AG09309 (cell line): ENCODE data around the gene S100PBP.

ENCODE experiments used
- DNase-seq: peaks from one replicate; pipeline ENCODE4 v3.0.0-alpha.2; 2010; ENCODE audit warnings: low read depth
- H3K4me3 ChIP-seq: 2 replicates; pipeline ENCODE4 v1.5.1; 2011; ENCODE audit warnings: mild to moderate bottlenecking, low read depth, low read length, moderate library complexity; ENCODE audit not compliant: control insufficient read depth
- TF ChIP-seq, protein P1 (sequence below): IDR thresholded peaks from 2 replicates; pipeline ENCODE4 v1.5.1; 2011; ENCODE audit warnings: mild to moderate bottlenecking, low read depth, low read length, inconsistent platforms; ENCODE audit not compliant: insufficient read depth, control insufficient read depth; ENCODE audit errors: missing control alignments

The S100PBP gene

DNA sequence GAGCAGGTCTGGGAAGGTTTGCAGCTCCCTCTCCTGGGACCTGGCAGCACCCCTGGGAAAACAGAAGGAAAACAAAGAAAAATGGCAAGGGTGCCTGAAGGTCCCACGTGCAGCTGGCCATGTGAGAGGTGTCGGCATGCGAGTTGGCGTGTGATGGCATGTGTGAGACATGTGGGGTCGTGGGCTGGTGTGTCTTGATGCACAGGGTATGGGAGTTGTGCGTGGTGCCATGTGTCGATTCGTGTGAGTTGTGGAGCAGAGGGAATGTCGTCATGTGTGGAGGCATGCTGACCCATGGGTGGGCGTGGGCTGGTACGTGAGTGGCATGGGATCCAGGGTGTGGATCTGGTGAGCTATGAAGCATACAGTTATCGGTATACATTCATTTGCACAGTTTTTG is 70.2 kb downstream of the S100PBP start:
- TF ChIP-seq, protein P1, sequence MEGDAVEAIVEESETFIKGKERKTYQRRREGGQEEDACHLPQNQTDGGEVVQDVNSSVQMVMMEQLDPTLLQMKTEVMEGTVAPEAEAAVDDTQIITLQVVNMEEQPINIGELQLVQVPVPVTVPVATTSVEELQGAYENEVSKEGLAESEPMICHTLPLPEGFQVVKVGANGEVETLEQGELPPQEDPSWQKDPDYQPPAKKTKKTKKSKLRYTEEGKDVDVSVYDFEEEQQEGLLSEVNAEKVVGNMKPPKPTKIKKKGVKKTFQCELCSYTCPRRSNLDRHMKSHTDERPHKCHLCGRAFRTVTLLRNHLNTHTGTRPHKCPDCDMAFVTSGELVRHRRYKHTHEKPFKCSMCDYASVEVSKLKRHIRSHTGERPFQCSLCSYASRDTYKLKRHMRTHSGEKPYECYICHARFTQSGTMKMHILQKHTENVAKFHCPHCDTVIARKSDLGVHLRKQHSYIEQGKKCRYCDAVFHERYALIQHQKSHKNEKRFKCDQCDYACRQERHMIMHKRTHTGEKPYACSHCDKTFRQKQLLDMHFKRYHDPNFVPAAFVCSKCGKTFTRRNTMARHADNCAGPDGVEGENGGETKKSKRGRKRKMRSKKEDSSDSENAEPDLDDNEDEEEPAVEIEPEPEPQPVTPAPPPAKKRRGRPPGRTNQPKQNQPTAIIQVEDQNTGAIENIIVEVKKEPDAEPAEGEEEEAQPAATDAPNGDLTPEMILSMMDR = no peak
- H3K4me3 ChIP-seq = no peak overlapping the region
- no peak for DNase-seq

DNA sequence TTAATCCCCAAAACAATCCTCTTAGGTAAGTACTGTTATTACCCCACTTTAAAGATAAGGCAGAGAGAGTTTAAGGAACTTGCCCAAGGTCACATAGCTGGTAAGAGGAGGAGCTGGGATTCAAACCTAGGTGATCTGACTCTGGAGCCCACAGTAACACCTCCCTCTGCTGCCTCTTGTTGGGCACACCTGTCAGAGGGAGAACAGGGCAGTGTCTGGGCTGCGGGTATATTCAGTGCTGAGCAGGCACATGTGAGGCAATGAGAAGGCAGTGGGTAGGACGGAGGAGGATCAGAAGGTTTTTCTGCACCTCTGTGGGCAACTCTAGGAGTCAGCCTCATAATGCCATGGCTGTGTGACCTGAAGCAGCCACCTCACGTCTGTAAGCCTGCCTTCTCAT is 70.7 kb downstream of the S100PBP start:
- DNase-seq = no peak
- TF ChIP-seq, protein P1 = no peak
- H3K4me3 ChIP-seq = no peak overlapping the region

DNA sequence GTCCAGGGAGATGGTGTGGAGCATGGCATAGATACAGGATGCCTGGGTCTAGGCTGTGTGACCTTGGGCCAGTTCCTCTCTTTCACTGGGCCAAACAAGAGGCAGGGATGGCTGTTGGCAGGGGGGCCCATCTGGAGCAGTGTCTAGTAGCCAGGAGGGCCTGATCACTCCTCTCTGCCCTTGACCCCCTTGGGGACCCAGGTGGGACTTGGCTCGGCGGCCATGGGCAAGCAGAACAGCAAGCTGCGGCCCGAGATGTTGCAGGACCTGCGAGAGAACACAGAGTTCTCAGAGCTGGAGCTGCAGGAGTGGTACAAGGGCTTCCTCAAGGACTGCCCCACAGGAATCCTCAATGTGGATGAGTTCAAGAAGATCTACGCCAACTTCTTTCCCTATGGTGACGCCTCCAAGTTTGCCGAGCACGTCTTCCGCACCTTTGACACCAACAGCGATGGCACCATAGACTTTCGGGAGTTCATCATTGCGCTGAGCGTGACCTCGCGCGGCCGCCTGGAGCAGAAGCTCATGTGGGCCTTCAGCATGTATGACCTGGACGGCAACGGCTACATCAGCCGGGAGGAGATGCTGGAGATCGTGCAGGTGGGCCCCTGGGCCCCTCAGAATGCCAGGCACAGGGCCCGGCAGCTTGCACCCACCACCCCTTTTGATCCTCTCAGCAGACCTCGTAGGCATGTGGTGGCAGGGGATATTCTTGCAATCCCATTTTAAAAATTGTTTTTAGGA is 71.4 kb downstream of the S100PBP start:
- no peak for DNase-seq
- TF ChIP-seq, protein P1 = no peak
- no peak overlapping the region for H3K4me3 ChIP-seq

DNA sequence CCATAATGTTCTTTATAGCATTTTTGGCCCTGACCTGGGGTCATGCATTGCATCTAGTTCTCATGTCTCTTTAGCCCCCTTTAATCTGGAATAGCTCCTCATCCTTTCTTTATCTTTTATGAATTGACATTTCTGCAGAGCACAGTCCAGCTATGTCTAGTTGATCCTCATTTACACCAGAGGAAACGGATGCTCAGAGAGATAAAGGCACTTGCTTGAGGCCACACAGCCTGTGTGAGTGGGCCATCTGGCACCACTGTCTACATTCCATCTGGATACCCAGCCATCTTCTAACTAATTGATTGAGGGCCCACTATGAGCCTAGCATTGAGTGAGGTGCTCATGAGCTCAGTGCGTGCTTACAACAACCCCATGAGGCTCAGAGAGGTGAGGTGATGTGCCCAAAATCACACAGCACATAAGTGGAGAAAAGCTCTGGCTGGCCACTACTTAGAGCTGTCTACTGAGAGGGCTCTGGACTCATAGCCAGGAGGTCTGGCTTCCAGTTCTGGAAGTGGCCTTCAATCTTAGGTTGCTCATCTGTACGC is 72.4 kb downstream of the S100PBP start:
- no peak for DNase-seq
- H3K4me3 ChIP-seq = no peak overlapping the region
- TF ChIP-seq, protein P1 = no peak

DNA sequence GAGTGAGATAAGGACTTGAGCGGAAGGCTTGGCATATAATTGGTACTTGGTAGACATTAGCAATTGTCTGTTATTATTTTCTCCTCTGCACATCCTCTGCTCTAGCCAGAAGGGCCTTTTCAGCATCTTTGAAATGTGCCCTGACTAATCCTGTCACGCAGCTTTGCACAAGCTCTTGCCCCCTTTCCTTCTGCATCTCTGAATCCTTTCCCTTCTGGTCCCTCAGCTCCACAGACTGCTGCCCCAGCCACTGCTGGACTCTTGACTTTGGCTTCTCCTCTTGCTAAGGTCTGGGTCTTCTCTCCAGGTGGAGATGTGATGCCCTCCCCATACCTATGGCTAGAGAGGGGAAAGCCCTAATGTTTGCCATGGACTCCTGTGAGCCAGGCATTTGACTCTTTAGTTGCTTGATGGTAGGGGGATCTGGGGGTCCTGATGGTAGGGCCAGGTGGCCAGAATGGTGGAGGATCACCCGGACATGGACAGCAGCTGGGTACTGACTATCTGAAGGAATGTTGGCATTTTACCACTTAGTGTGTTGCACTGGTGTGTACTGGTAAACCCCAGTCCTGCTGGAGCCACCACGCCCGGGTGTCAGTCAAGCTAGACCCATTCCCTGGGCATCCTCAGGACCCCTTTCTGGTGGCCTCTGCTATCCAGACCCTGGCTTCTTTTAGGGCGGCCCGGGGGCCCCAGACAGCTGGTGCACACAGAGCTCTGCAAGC is 73.2 kb downstream of the S100PBP start:
- DNase-seq = no peak
- TF ChIP-seq, protein P1 = no peak
- H3K4me3 ChIP-seq = no peak overlapping the region

DNA sequence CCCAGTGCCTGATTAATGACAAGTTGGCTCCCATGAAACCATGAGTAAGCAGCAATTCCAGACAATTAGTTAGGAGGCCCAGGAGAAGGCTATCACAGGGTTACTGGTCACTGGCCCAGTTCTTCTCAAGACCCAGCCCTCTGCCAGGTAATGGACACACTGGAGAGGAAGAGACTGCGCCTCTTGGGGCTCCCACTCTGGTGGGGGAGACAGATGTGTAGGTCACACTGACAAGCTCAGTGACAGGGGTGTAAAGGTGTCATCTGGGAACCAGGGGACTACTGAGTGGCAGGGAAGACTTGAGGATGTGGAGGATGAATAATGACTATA is 73.8 kb downstream of the S100PBP start:
- H3K4me3 ChIP-seq = no peak overlapping the region
- TF ChIP-seq, protein P1 = no peak
- no peak for DNase-seq
